Vagina (tissue), 2 donors: ENCODE measurements around the gene SLC51B. TPM values are rescaled to one million over a fixed set of nuclear protein-coding genes. Genes with fewer than 3 reads are reported as not detected.

Source experiments
- DNase-seq, 2 donors: peaks; one replicate each; pipeline ENCODE4 v3.0.0-alpha.2; 2017; ENCODE audit errors: extremely low spot score in 2 of 2
- H3K27ac ChIP-seq: fragments of 200-600 bp; sonication (generic); one replicate; pipeline ENCODE4 v1.5.1; 2019
- H3K27me3 ChIP-seq: fragments of 200-600 bp; sonication (generic); one replicate; pipeline ENCODE4 v1.5.1; 2019
- H3K36me3 ChIP-seq, 2 donors: fragments of 200-600 bp; sonication (generic); one replicate each; pipeline ENCODE4 v1.5.1; 2017 to 2019
- H3K4me1 ChIP-seq: fragments of 200-600 bp; sonication (generic); one replicate; pipeline ENCODE4 v1.5.1; 2019
- H3K4me3 ChIP-seq, 2 donors: fragments of 200-600 bp; sonication (generic); 1 replicate in 1 of 2; 2 replicates in 1 of 2; pipeline ENCODE4 v1.5.1; 2016 to 2019
- H3K9me3 ChIP-seq: fragments of 200-600 bp; sonication (generic); one replicate; pipeline ENCODE4 v1.5.1; 2019
- CTCF ChIP-seq, 3 experiments: fragments of 450-650 bp in 2 of 3; fragments of 200-600 bp in 1 of 3; sonication (generic) in 1 of 3; IDR thresholded peaks; one replicate each; pipeline ENCODE4 v1.5.1; 2017 to 2019; ENCODE audit warnings: antibody characterized with exemption in 3 of 3, mild to moderate bottlenecking in 2 of 3, moderate library complexity in 2 of 3
- POLR2A ChIP-seq, 2 donors: fragments of 450-650 bp; IDR thresholded peaks; one replicate each; pipeline ENCODE4 v1.6.1; 2017; ENCODE audit warnings: antibody characterized with exemption in 2 of 2, mild to moderate bottlenecking in 2 of 2, moderate library complexity in 2 of 2
- POLR2AphosphoS5 ChIP-seq, 2 donors: sonication (generic); formaldehyde crosslinking; IDR thresholded peaks; one replicate each; pipeline ENCODE4 v1.9.0; 2017; ENCODE audit warnings: antibody characterized with exemption in 2 of 2, mild to moderate bottlenecking in 2 of 2, low read depth in 1 of 2; ENCODE audit not compliant: insufficient read depth in 1 of 2
- intact Hi-C: fragments of 100-400 bp; cut with DNase I; formaldehyde crosslinking; loops from one replicate; pipeline ENCODE4 v1.15.1; 2023
- total RNA-seq: library from RNA; depleted of rRNA; stranded (reverse); fragments of >200 nt; gene quantifications from one replicate; pipeline ENCODE4 v1.2.3, GENCODE V29; 2016

Gene SLC51B
- total RNA-seq, 1 donor from 2014 or later = not detected

DNA sequence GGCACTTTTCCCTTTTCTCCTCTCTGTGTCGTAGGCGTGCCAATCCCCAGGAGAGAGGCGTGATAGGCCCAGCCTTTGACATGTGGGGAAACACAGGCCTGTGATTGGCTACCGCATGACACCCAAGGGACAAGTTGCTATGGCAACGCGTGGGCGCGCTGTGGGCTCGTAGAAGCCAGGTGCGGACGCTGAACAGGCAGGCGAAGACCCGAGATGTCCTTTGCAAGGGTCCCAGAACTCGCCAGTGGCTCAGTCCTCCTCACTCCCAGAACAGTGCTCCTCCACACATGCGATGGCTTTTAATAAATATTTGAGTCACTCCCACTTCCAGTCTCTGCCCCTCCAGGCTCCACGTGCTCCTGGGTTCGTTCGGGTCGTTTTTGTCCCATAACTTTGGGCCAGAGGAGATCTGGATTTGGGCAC lies 4.2 kb downstream of the SLC51B start:
- Histone ChIP-seq H3K36me3 (no peaks in the 10 kb centered on the region), H3K27ac (peak overlapping the region; percentile 2), H3K4me3 (peak overlapping the region; percentile 9 to 32), H3K9me3 (no peaks in the 10 kb centered on the region), H3K27me3 (no peaks in the 10 kb centered on the region), H3K4me1 (peaks cover 23% of the 10 kb centered on the region)
- TF ChIP-seq CTCF (IDR thresholded peaks at IDR 0.05) = no peak
- TF ChIP-seq POLR2AphosphoS5 (IDR thresholded peaks at IDR 0.05; ENCODE audit: insufficient read depth in 1 of 2, low read depth in 1 of 2) = peak; percentile 14 to 49
- DNase-seq = peak in 1 of 2 donors; percentile 93
- intact Hi-C loops = no loop called here

DNA sequence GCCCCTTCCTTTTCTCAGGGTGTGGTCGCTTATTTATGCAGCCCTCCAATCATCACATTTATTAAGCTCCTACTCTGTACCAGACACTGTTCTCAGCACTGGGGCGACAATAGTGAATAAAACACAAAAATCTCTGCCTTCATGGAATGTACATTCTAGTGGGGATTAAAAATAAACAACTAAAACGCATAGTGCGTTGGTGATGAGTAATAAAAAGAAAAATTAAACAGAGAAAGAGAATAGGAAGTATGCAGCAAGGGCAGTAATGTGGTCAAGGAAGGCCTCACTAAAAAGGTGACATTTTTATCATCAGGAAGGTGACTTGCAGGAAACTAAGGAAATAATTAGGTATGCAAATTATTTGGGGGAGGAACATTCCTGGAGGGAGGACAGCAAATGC lies 5.1 kb downstream of the SLC51B start:
- no peak overlapping the region for H3K4me3 ChIP-seq
- intact Hi-C loops = loop anchor here (5.0 kb wide), 1 partner anchor 37 kb away; no protein-coding TSS in a partner anchor
- H3K27me3 ChIP-seq = no peaks in the 10 kb centered on the region
- H3K36me3 ChIP-seq = no peaks in the 10 kb centered on the region
- no peak overlapping the region for H3K27ac ChIP-seq
- H3K4me1 ChIP-seq = peaks cover 23% of the 10 kb centered on the region
- TF ChIP-seq POLR2AphosphoS5 (IDR thresholded peaks at IDR 0.05; ENCODE audit: insufficient read depth in 1 of 2, low read depth in 1 of 2) = no peak
- no peak for TF ChIP-seq CTCF (IDR thresholded peaks at IDR 0.05)
- no peak for TF ChIP-seq POLR2A (IDR thresholded peaks at IDR 0.05)
- no peaks in the 10 kb centered on the region for H3K9me3 ChIP-seq
- no peak for DNase-seq

GRCh38 chr15:65051266-65051665 lies 6.1 kb downstream of the SLC51B start:
- Histone ChIP-seq H3K27ac (no peak overlapping the region), H3K4me3 (no peak overlapping the region), H3K27me3 (no peaks in the 10 kb centered on the region), H3K4me1 (peaks cover 30% of the 10 kb centered on the region), H3K36me3 (no peaks in the 10 kb centered on the region), H3K9me3 (no peaks in the 10 kb centered on the region)
- TF ChIP-seq CTCF (IDR thresholded peaks at IDR 0.05) (no peak), POLR2A (IDR thresholded peaks at IDR 0.05) (no peak), POLR2AphosphoS5 (IDR thresholded peaks at IDR 0.05; ENCODE audit: insufficient read depth in 1 of 2, low read depth in 1 of 2) (no peak)
- peak in 1 of 2 donors; percentile 83 for DNase-seq
- intact Hi-C loops = loop anchor here (5.0 kb wide), 1 partner anchor 36 kb away; no protein-coding TSS in a partner anchor

DNA sequence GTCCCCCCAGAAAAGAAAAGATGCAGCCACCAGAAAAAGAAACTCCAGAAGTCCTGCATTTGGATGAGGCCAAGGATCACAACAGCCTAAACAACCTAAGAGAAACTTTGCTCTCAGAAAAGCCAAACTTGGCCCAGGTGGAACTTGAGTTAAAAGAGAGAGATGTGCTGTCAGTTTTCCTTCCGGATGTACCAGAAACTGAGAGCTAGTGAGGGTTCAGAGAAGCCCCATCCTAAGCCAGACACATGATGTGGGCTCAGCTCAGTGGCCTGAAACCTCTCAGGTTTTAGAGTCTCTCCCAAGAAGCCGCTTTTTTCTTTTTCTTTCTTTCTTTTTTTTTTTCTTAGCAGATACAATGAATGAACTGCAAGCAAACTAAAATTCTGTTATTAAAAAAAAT lies 7.8 kb downstream of the SLC51B start:
- no peak for DNase-seq
- peaks cover 34% of the 10 kb centered on the region for H3K4me1 ChIP-seq
- H3K36me3 ChIP-seq = no peaks in the 10 kb centered on the region

More for the DNA sequence above, 7.8 kb downstream of the SLC51B start:
- Histone ChIP-seq H3K27ac (no peak overlapping the region), H3K4me3 (no peak overlapping the region), H3K27me3 (no peaks in the 10 kb centered on the region), H3K9me3 (no peaks in the 10 kb centered on the region)
- TF ChIP-seq CTCF (IDR thresholded peaks at IDR 0.05) (no peak), POLR2AphosphoS5 (IDR thresholded peaks at IDR 0.05; ENCODE audit: insufficient read depth in 1 of 2, low read depth in 1 of 2) (no peak), POLR2A (IDR thresholded peaks at IDR 0.05) (no peak)
- intact Hi-C loops = loop anchor here (5.0 kb wide), 1 partner anchor 34 kb away; no protein-coding TSS in a partner anchor
